OCI-LY3 (cell line): ENCODE results near the gene NFIA.

Source experiments
- CTCF ChIP-seq: fragments of 200-600, 300-600 bp; sonication (generic); IDR thresholded peaks from 2 replicates; pipeline ENCODE4 v1.5.1; 2014; ENCODE audit warnings: antibody characterized with exemption, low read length, low read depth
- EZH2phosphoT487 ChIP-seq: fragments of 200-600 bp; shearing (Covaris generic); IDR thresholded peaks from 2 replicates; pipeline ENCODE4 v1.6.1; 2018; ENCODE audit warnings: antibody characterized with exemption, mixed run types, low read depth

GRCh38 chr1:61097722-61098121, 15.4 kb downstream of the NFIA start:
- no peak for TF ChIP-seq CTCF
- no peak for TF ChIP-seq EZH2phosphoT487
